HG03045 (cell line): ENCODE measurements around the gene SFSWAP.

Experiments
- ATAC-seq: cut with Tn5 transposase; IDR thresholded peaks from one replicate; pipeline ENCODE4 v1.9.1; 2021; ENCODE audit warnings: mild to moderate bottlenecking, moderate library complexity; ENCODE audit not compliant: unreplicated experiment

SFSWAP gene

GRCh38 chr12:131784909-131785762 is 74.2 kb downstream of the SFSWAP start:
- ATAC-seq = no peak

GRCh38 chr12:131785763-131786330 is 75.0 kb downstream of the SFSWAP start:
- no peak for ATAC-seq

- no peak for ATAC-seq
Measured at GRCh38 chr12:131786331-131786730, 75.4 kb downstream of the SFSWAP start.

- no peak for ATAC-seq
Measured at GRCh38 chr12:131787143-131787660, 76.3 kb downstream of the SFSWAP start.

- no peak for ATAC-seq
Measured at GRCh38 chr12:131788070-131788469, 77.2 kb downstream of the SFSWAP start.

GRCh38 chr12:131789638-131790037 is 78.7 kb downstream of the SFSWAP start:
- no peak for ATAC-seq

DNA sequence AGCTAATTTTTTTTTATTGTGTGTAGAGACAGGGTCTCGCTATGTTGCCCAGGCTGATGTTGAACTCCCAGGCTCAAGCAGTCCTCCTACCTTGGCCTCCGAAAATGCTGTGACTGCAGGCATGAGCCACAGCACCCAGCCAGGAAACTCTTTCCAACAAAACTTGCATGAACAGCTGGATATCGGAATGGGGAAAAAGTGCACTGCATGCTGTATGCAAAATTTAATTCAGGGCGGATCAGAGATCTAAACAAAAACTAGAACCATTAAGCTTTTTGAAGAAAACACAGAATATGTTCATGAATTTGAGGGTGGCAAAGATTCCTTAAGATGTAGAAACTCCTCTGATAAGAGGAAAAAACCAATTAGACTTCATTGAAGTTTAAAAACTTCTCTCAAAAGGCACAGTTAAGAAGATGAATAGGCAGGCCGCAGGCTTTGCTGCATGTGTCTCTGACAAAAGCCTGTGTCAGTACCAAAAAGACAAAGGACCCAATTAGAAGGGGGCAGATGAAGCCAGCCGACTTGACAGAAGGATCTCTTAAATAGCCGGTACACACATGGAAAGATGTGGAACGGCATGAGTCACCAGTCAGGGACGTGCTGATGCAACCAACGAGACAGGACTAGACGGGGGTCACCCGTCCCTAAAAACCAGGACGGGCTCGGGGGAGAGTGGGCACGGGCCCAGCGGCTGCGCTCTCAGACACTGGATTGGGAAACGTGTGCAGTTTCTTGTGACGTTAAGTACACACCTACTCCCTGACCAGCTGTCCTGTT is 82.5 kb downstream of the SFSWAP start:
- ATAC-seq = no peak

- no peak for ATAC-seq
Measured at GRCh38 chr12:131794061-131794460, 83.2 kb downstream of the SFSWAP start.

DNA sequence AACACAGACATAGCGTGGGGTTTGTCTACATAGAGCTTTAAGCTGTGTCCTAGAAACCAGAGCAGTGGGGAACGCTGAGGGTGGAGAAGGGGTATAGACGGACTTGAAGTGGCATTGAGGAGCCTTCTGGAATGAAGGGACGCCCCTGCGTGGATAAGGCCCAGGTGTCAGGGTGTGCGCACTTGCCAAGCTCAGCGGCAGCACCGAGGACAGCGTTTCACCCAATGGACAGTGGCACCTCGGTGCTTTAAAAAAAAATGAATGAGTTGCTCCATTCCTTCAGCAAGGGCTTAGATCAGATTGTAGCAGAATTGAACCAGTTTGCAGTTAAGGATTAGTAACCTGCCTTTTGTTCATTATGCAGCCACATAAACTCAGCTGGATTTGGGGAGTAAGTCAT is 83.7 kb downstream of the SFSWAP start:
- ATAC-seq = no peak

DNA sequence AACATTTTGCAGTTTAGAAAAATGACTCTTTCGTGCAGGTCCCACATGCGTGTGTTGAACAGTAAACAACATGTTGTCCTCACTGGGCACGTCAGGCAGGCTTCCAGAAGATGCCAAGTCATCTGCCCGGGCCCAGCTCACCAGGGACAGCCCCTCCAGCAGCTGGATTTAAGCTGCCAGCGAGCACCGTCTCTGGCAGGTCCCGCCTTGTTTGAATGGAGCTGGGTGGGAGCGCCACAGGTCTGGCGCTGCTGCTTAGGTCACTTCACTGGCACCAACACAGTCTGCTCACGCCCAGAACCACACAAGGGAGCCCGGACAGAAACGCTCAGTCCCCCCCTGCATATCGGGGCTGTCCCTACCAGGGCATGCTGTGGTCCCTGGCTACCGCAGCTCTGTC is 84.2 kb downstream of the SFSWAP start:
- ATAC-seq = no peak

- ATAC-seq = no peak
Measured at GRCh38 chr12:131795690-131796410, 85.0 kb downstream of the SFSWAP start.

GRCh38 chr12:131796411-131796736 is 85.5 kb downstream of the SFSWAP start:
- ATAC-seq = no peak

DNA sequence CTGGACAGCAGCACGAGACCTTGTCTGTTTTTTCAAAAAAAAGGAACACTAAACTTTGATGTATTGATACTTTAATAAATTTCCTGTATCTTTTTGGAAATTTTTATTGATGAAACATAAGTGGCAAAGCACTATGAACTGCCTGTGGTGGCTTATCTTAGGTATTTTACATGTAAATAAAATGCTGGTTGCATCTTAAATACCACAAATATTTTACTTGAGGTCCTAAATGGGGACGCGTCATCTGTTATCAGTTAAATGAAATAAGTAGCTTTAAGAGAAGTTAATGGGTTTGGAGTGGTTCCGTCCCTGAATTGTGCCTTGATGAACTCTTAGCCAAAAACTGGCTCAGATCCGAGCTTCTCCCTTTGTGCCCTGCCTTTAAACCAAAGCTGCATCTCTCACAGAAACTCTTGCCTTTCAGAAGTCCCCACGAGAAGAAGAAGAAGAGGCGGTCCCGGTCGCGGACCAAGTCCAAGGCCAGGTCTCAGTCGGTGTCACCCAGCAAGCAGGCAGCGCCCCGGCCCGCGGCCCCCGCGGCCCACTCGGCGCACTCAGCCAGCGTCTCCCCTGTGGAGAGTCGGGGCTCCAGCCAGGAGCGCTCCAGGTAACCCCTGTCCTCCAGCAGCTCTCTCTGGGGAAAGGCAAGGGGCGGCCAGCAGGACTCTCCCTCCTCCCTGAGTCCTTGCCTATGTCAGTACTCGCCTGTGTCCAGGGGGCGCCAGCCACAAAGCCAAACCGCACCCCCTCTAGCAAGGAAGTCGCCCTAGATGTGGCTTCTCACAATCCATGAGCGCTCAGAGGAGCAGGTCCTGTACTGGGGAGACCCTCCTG is 86.1 kb downstream of the SFSWAP start:
- ATAC-seq = no peak

DNA sequence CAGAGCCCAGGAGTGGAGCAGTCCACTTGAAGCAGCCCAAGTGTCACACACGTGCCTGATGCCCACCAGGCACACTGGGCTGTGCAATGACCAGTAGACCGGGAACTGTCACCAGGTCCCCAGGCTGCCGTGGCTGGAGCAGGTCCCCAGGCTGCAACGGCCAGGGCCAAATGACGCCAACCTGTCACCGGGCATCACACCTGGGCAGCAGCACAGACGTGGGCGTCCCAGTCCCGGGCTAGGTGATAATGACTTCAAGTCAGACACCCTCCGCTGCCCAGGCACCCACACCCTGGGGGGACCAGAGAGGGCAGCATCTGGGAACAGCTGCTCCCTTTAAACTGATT is 86.7 kb downstream of the SFSWAP start:
- no peak for ATAC-seq

DNA sequence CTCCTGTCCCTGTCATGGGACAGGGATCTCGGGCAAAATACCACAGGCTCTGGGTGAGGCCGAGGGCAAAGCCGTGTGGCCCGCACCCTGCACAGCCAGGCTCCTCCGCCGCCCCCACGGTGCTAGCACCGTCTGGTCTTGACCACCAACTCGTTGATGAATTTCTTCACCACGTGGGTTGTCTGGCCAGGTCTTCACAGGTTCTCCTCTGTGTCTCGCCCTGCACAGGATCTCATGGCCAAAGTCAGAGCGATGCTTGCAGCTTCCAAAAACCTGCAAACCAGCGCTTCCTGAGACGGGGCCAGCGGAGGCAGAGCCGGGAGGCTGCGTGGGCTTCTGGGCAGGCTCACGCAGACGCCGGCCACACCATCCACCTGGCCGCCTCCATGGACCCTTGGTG is 88.3 kb downstream of the SFSWAP start:
- ATAC-seq = no peak

GRCh38 chr12:131799828-131800593 is 89.1 kb downstream of the SFSWAP start:
- ATAC-seq = no peak

DNA sequence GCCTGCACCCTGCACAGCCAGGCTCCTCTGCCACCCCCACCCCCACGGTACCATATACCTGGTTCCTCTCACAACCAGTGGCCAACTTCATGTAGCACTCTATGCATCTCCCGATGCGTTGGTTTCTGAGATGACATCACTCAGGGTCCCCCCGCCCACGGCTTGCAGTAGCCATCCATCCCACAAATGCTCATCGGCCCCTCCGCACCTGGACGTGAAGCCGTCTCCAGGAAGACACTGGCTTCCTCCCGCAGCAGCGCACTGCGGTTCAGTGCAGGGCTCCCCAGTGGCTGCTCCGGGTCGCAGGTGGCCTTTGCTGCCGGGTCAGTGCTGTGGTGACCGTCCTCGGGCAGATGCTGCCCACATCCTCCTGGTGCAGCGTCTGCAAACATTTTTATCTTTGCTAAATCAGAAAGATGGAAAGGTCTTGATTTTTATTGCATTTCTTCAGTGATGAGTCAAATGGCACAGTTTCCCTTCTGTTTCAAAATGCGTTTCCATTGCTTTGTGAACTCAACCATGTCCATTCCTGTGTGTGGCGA is 89.8 kb downstream of the SFSWAP start:
- ATAC-seq = no peak

GRCh38 chr12:131801254-131801866 is 90.5 kb downstream of the SFSWAP start:
- no peak for ATAC-seq
